ENCODE data around the gene PRR16.

DNA sequence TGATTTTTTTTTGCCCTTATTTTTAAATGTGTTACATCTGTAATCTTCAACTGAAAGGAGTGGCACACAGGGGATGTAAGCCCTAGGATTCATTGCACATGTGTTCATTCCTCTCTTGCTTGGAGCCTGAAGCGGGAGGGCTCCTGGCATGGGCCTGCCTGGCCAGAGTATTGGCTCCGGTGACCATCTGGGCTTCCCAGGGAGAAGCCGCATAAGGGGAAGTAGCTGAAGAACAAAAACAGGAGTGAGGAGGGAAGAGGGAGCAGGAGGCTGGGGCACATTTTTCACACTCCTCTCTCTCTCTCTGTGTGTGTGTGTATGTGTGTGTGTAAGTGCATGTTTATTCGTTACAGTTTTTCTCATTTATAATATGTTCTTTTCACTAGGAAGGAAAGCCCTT, 269.9 kb downstream of the PRR16 start:
- TF ChIP-seq, protein P1, sequence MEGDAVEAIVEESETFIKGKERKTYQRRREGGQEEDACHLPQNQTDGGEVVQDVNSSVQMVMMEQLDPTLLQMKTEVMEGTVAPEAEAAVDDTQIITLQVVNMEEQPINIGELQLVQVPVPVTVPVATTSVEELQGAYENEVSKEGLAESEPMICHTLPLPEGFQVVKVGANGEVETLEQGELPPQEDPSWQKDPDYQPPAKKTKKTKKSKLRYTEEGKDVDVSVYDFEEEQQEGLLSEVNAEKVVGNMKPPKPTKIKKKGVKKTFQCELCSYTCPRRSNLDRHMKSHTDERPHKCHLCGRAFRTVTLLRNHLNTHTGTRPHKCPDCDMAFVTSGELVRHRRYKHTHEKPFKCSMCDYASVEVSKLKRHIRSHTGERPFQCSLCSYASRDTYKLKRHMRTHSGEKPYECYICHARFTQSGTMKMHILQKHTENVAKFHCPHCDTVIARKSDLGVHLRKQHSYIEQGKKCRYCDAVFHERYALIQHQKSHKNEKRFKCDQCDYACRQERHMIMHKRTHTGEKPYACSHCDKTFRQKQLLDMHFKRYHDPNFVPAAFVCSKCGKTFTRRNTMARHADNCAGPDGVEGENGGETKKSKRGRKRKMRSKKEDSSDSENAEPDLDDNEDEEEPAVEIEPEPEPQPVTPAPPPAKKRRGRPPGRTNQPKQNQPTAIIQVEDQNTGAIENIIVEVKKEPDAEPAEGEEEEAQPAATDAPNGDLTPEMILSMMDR (IDR thresholded peaks at IDR 0.05): no peak
- TF ChIP-seq POLR2AphosphoS5 (IDR thresholded peaks at IDR 0.05): no peak
